Activated naive CD4-positive, alpha-beta T cell treated with Interleukin-2 at 50 U/mL for 16 hours (primary cell): ENCODE data around the gene PFKL.
A peak's percentile ranks its signal among the peaks of the same experiment; 100 is the strongest.

Experiments used
- DNase-seq: peaks from one replicate; pipeline ENCODE4 v3.0.0-alpha.2; 2020

PFKL gene

GRCh38 chr21:44299458-44300261 is at the start of gene PFKL:
Gene PFKL (plus strand): TSS chr21:44300053. CDS start chr21:44300106, 53 bp downstream.
- peak; percentile 60 for DNase-seq

DNA sequence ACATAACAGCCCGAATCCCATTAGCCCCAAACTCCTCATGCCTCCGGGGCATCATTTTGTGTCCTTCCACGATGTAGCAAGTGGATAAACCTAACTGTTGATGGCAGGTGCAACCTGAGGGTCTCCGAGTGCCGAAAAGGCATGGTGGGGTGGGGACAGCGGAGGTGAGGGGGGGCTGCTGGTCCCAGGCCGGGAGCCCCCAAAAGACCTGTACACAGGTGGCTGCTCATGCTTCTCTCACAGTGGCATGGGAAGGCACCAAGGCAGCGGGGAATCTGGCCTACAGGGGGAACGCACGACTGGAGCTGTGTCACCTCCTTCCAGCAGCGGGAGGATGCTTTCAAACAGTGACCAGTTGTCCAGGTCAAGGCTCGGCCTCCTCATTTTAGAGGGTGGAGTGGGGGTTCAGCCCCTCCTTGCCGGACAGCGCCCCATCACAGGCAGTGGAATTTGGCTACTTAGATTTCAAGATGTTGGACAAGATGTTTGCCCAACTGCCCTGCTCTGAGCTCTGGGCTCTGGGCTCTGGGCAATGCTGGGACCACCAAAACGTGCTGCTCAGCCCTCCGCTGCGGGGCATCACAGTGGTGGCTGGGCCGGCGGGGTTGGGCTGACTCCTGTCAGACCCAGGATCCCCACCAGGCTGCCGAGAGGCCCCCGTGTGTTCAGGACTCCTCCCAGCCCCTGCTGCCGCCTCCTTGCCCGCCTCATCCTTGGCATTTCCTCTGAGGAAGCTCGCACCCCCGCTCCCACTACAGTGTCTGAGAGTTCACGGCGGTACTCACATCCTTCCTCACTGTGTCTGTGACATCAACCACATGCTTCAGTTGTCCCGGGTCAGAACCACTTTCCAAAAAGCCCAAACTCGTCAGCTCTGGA is 45.8 kb upstream of the PFKL start:
- DNase-seq: no peak

DNA sequence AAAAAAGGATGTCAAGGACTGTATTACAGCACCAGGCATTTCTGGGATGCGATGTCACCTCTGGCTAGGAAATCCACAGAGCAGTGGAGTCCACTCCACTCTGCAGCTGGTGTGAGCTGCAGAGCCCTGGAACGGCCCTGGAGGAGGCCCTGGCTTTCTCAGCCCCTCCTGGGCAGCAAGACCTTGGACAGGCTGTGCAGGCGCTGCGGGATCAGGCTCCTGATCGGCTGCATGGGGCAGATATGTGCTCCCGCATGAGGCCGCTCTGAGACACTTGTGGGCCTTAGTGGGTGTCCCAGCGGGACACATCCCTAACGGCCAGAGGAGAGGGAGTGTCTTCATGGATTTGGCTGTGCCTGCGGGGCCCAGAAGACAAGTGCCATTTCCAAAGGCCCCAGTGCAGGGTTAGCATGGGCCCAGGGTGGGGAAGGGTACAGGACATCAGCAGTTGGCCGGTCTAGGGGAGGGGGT is 44.3 kb upstream of the PFKL start:
- no peak for DNase-seq

DNA sequence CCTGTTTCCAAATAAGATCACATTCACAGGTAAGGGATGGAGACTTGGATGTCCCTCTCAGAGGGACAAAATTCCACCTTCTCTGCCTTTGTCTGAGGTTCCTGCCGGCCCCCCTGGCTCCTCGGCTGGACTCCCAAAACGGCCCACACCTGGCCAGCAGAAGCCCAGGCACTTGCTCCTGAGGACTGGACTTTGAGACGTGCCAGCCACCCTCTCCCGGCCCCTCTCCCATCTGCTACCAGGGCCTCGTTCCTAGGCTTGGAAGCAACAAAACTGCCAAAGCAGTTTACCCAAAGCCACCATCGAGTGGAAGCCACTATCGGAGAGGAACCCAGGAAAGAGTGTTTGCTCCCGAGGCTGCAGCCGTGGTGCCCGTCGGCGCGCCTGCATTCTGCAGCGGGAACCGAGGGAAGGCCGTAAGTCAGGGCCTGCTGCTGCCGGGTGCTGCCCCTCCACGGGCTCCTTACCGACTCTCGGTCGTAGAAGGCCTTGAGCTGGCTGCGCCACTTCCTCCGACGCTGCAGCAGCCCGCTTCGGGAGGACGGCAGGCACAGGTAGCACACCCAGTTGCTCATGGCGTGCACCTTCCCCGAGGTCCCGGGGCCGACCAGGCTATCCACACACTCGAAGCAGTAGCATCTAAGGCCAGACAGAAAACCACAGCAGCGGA is 41.7 kb upstream of the PFKL start:
- DNase-seq: no peak

- no peak for DNase-seq
Observed at GRCh38 chr21:44259082-44259705, 40.7 kb upstream of the PFKL start.

GRCh38 chr21:44260066-44260465 is 39.8 kb upstream of the PFKL start:
- DNase-seq: no peak

GRCh38 chr21:44260791-44261631 is 38.8 kb upstream of the PFKL start:
- no peak for DNase-seq

DNA sequence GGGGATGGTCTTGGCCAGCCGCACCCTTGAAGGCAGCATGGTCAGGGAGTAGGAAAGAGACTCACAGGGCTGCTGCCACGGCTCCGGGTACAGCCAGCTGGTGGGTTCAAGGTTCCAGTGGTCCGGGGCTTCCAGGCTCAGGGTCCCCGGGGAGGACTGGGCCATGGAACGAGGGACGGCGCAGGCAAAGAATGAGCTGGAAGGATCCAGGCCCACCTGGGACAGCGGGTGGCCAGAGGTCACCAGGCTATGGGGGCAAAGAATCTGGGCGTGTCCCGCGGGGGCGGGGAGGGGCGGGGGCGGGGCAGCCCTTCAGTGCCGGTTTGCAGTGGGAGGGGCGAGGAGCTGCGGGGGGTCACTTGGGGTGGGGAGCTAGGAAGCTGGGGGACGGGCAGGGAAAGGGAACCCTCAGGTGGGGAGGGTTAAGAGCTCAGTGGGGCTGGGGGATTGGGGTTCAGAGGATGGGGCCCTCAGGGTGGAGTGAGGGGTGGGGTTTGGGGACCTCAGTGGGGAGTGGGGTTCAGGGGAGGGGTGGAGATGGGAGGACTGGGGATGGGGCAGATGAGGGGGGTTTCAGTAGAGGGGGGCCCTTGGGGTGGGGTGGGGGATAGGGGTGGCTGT is 38.1 kb upstream of the PFKL start, which contains the start of gene DNMT3L:
DNMT3L (minus strand) TSS at position 223 of the 621 bp plus-strand sequence. CDS start 638 bp downstream, outside the sequence.
- DNase-seq: no peak

DNA sequence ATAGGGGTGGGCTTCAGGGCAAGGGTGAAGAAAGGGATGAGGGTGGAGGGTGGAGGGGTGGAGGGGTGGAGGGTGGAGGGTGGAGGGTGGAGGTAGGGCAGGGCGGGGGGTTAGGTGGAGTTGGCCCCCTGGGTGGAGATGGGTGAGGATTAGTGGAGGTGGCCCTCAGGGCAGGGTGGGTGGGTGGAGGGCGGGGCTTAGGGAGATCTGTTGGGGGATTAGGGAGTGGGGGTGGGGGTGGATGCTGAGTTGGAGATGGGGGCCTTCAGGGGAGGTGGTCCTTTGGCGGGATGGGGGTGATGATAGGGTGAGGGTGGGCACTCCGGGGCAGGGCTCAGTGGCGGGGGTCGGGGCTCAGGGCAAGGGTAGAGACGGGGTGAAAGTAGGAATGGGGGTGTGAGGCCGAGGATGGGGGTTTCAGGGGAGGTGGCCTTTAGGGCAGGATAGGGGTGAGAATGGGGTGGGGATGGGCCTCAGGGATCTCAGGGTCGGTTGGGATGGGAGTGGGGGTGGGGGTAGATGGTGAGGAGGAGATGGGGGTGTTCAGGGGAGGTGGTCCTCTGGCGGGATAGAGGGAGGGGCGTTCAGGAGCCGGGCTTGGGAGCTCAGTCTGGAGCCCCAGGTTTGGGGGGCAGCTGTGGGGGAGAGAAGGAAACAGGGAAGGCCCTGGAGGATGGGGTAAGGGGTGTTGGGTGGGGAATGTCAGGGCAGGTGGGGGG is 37.4 kb upstream of the PFKL start:
- no peak for DNase-seq

DNA sequence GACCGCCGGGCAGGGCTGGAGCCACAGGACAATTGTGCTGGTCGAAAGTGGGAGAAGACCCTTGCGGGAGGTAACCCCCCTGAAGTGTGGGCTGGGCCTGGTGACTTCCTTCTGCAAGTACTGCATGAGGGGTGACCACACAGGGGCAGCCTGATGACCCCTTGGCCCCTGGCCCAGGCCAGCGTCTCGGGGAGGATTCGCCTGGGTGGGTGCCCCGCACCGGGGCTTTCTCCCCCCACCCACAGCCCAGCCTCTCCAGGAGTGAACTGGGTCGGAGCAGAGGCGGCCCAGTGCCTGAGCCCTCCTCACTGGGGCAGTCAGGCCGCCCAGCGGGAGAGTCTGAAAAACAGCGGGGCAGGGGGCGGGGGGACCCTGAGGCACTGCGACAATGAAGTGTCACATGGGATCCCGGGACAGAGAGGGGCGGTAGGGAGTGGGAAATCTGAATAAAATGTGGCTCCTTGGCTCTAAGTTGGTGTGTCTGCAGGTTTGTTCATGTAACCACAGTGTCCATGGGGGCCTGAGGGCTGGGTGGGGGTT is 36.6 kb upstream of the PFKL start:
- DNase-seq: no peak

- DNase-seq: no peak
Observed at GRCh38 chr21:44263768-44264167, 36.1 kb upstream of the PFKL start.

GRCh38 chr21:44265734-44266270 is 34.1 kb upstream of the PFKL start:
- DNase-seq: no peak

- no peak for DNase-seq
Observed at GRCh38 chr21:44267655-44268142, 32.2 kb upstream of the PFKL start.

DNA sequence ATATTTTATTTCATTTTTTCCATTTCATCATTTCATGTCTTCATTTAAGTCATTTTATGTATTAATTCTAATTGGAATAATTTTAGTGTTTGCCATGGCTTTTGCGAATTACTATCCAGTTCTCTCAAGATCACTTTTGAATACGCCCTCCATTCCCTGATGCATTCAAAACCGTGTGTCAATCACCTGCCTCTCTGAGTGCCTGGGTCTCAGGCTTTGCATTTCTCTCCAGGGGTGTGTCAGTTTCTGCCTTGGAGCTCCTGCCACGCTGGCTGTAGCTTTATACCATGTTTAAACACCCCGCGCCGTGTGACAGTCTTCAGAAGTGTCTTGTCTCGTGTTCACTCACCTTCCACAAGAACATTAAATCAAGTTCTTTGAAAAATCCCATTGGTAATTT is 30.8 kb upstream of the PFKL start:
- DNase-seq: no peak

GRCh38 chr21:44271558-44272283 is 28.1 kb upstream of the PFKL start:
- no peak for DNase-seq

DNA sequence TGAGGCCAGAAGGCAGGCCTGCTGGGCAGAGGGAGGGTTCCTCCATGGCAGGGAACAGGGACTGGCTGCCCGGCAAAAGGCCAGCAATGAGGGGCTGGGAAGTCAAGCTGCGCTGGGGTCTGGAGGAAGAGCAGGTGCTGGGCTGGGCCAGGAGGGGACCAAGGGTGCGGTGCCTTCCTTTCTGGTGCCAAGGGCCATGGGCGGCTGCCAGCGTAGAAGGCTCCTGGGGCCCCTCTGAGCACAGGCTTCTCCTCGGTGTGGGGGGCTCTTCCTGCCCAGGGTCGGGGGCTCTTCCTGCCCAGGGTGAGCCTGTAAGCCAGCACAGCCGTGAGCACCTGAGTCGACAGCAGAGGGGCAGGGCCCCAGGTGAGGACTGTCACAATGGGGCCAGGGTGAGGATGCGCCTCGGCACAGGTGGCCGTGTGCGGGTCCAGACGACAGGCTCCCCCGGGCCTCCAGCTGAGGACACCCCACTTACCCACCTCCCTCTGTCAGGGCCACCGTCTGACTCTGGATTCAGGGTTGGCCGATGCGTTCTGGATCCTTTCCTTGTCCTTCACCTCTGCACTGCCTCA is 27.5 kb upstream of the PFKL start:
- DNase-seq: no peak

DNA sequence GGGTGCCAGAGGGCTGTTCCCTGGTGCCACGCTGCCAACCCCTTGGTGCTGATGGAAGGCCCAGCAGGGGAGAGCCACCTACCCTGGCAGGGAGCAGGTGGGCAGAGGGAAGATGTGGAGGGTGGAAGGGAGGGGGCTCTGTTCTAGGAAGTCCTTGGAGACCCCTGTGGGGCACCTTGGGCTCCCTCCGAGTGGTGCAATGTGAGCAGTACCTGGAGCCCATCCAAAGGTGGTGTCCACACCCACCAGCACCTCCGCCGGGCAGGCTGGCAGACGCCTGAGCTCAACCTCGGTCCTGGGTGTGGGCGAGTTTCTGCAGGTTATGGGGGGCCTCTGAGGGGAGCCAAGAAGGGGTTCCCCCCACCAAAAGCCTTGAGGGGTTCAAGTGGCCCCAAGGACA is 26.8 kb upstream of the PFKL start:
- DNase-seq: no peak

- DNase-seq: no peak
Observed at GRCh38 chr21:44275041-44275440, 24.8 kb upstream of the PFKL start.
